Gastroesophageal sphincter (tissue), 4 donors: Measurements from ENCODE around the gene MKRN2. TPM values are rescaled to one million over a fixed set of nuclear protein-coding genes. Genes with fewer than 3 reads are reported as not detected.
"Not testable (repeated sequence)": the region's sequence is repeated elsewhere in the genome, so short reads cannot be mapped to it uniquely, and the experiment has no call there.

Source experiments
- ATAC-seq: fragments of 150-250 bp; one replicate; pipeline ENCODE4 v1.9.1; 2016; ENCODE audit warnings: mild to moderate bottlenecking, moderate library complexity
- H3K27ac ChIP-seq, 4 donors: fragments of 200-600 bp; sonication (generic) in 3 of 4; 1 replicate in 3 of 4; 2 replicates in 1 of 4; pipeline ENCODE4 v1.5.1; 2016 to 2019
- H3K27me3 ChIP-seq: fragments of 200-600 bp; sonication (generic); one replicate; pipeline ENCODE4 v1.5.1; 2019
- H3K36me3 ChIP-seq, 2 donors: fragments of 200-600 bp; sonication (generic); one replicate each; pipeline ENCODE4 v1.5.1; 2019; ENCODE audit warnings: control low read depth in 1 of 2
- H3K4me1 ChIP-seq, 3 donors: fragments of 200-600 bp; sonication (generic); 1 replicate in 2 of 3; 2 replicates in 1 of 3; pipeline ENCODE4 v1.5.1; 2016 to 2019; ENCODE audit warnings: control low read depth in 2 of 3
- H3K4me3 ChIP-seq, 2 donors: fragments of 200-600 bp; sonication (generic); one replicate each; pipeline ENCODE4 v1.5.1; 2019; ENCODE audit warnings: mild to moderate bottlenecking in 1 of 2, moderate library complexity in 1 of 2
- H3K9me3 ChIP-seq, 3 donors: fragments of 200-600 bp; sonication (generic); one replicate each; pipeline ENCODE4 v1.5.1; 2017 to 2019; ENCODE audit warnings: control low read depth in 2 of 3
- EP300 ChIP-seq: sonication (generic); formaldehyde crosslinking; IDR thresholded peaks from one replicate; pipeline ENCODE4 v1.6.1; 2017; ENCODE audit warnings: antibody characterized with exemption, mild to moderate bottlenecking
- POLR2A ChIP-seq, 2 donors: fragments of 450-650 bp; IDR thresholded peaks; one replicate each; pipeline ENCODE4 v1.6.1; 2017; ENCODE audit warnings: antibody characterized with exemption in 2 of 2, mild to moderate bottlenecking in 2 of 2, moderate library complexity in 1 of 2
- POLR2AphosphoS5 ChIP-seq: sonication (generic); formaldehyde crosslinking; IDR thresholded peaks from one replicate; pipeline ENCODE4 v1.6.1; 2017; ENCODE audit warnings: antibody characterized with exemption
- WGBS, 2 donors: methylation state at CpG; one replicate each; pipeline ENCODE4 v1.1.5; 2018; ENCODE audit warnings: low coverage in 1 of 2; 5-methylcytosine and 5-hydroxymethylcytosine counted together
- total RNA-seq, 4 donors: library from RNA; depleted of rRNA; stranded (reverse); fragments of >200 nt; gene quantifications; one replicate each; pipeline ENCODE4 v1.1.0, GENCODE V29; 2016
- TF ChIP-seq, protein P1 (sequence below), 4 experiments: fragments of 200-600 bp in 2 of 4; fragments of 450-650 bp in 2 of 4; sonication (generic) in 1 of 4; IDR thresholded peaks; one replicate each; pipeline ENCODE4 v1.5.1; 2017 to 2019; ENCODE audit warnings: antibody characterized with exemption in 4 of 4, mild to moderate bottlenecking in 2 of 4, moderate library complexity in 2 of 4

MKRN2 gene
- total RNA-seq, 4 donors from 2014 or later: 37.0 to 50.4 (median 38.3) TPM

DNA sequence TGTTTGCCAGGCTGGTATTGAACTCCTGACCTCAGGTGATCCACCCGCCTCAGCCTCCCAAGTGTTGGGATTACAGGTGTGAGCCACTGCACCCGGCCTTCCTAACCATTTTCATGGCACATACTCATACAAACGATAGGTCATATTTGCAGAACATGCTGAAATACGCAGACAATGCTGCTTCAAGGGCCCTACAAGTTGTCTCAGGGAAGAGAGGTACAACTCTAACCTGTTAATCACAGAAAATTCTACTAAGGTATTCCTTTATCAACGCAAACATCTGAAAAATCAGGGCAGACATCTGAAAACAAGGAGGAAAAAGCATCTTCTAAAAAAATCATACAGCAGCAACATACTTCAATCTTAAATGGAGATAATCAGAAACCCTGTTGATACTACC lies 67.2 kb downstream of the MKRN2 start:
- Histone ChIP-seq H3K4me1 (peaks cover 0 to 87% (median 3%) of the 10 kb centered on the region in 3 donors), H3K27me3 (no peaks in the 10 kb centered on the region), H3K4me3 (no peak overlapping the region), H3K9me3 (no peaks in the 10 kb centered on the region), H3K27ac (no peak overlapping the region), H3K36me3 (no peaks in the 10 kb centered on the region)
- no peak for ATAC-seq
- TF ChIP-seq POLR2A (IDR thresholded peaks at IDR 0.05) (no peak), EP300 (no peak)
- WGBS, 2 donors: 93 to 100% methylated on average over 2 to 4 of the region's 5 CpGs

DNA sequence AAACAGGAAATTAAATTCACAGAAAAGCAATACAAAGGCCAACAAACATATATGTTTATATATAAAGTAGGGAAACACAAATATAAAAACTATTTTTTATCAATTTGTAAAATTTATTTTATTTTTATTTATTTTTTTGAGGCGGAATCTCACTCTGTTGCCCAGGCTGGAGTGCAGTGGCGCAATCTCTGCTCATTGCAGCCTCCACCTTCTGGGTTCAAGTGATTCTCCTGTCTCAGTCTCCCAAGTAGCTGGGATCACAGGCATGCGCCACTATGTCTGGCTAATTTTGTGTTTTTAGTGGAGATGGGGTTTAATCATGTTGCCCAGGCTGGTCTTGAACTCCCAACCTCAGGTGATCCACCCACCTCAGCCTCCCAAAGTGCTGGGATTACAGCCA lies 68.1 kb downstream of the MKRN2 start:
- ATAC-seq, H3K27ac ChIP-seq, H3K4me3 ChIP-seq, H3K9me3 ChIP-seq, H3K36me3 ChIP-seq, H3K27me3 ChIP-seq: not testable (repeated sequence)
- H3K4me1 ChIP-seq: peaks cover 0 to 95% (median 8%) of the 10 kb centered on the region in 3 donors
- 81 to 95% methylated on average over 3 of the region's 3 CpGs for WGBS, 2 donors

DNA sequence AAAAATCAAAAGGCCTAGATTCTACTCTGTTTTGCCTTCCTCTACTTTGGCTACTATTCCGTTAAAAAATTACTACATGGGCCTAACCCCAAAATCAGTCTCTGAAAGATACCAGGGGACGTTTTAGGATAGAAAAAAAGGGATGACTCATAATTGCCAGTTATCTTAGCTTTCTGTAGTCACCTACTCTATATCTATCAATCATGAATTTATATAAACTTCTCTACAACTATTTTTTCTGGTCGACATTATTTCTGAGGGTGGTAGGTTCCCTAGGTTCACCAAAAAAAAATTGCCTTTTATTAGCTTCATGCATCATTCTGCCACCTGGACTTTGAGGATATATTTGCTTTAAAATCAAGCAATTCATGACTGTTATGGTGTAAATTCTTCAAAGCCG lies 70.5 kb downstream of the MKRN2 start:
- 20 to 28% methylated on average over 4 of the region's 4 CpGs for WGBS, 2 donors
- no peaks in the 10 kb centered on the region for H3K36me3 ChIP-seq
- no peaks in the 10 kb centered on the region for H3K27me3 ChIP-seq
- ATAC-seq: no peak
- no peak overlapping the region for H3K4me3 ChIP-seq
- H3K27ac ChIP-seq: no peak overlapping the region
- H3K4me1 ChIP-seq: peaks cover 0 to 93% (median 6%) of the 10 kb centered on the region in 3 donors
- TF ChIP-seq POLR2A (IDR thresholded peaks at IDR 0.05): no peak
- no peak for TF ChIP-seq POLR2AphosphoS5
- TF ChIP-seq, protein P1, sequence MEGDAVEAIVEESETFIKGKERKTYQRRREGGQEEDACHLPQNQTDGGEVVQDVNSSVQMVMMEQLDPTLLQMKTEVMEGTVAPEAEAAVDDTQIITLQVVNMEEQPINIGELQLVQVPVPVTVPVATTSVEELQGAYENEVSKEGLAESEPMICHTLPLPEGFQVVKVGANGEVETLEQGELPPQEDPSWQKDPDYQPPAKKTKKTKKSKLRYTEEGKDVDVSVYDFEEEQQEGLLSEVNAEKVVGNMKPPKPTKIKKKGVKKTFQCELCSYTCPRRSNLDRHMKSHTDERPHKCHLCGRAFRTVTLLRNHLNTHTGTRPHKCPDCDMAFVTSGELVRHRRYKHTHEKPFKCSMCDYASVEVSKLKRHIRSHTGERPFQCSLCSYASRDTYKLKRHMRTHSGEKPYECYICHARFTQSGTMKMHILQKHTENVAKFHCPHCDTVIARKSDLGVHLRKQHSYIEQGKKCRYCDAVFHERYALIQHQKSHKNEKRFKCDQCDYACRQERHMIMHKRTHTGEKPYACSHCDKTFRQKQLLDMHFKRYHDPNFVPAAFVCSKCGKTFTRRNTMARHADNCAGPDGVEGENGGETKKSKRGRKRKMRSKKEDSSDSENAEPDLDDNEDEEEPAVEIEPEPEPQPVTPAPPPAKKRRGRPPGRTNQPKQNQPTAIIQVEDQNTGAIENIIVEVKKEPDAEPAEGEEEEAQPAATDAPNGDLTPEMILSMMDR (IDR thresholded peaks at IDR 0.05): no peak
- TF ChIP-seq EP300: no peak
- H3K9me3 ChIP-seq: no peaks in the 10 kb centered on the region

DNA sequence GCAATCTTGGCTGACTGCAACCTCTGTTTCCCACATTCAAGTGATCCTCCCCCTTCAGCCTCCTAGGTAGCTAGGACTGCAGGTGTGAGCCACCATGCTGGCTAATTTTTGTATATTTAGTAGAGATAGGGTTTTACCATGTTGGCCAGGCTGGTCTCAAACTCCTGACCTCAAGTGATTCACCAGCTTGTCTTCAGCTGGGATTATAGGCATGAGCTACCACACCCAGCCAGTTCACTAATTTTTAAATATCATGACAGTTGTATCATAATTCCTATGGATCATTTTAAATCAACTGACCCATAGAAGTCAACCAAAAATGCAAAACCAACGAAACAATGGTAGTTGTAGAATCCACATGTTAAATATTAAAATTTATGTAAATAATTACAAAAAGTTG lies 71.9 kb downstream of the MKRN2 start:
- Histone ChIP-seq H3K36me3 (no peaks in the 10 kb centered on the region), H3K27ac (no peak overlapping the region), H3K4me1 (peaks cover 0 to 93% (median 6%) of the 10 kb centered on the region in 3 donors), H3K4me3 (no peak overlapping the region), H3K9me3 (no peaks in the 10 kb centered on the region), H3K27me3 (no peaks in the 10 kb centered on the region)
- ATAC-seq: no peak
- 88% methylated on average over 1 of the region's 1 CpG for WGBS, 2 donors
- no peak for TF ChIP-seq POLR2AphosphoS5
- TF ChIP-seq POLR2A (IDR thresholded peaks at IDR 0.05): no peak
- TF ChIP-seq EP300: no peak
- TF ChIP-seq, protein P1 (IDR thresholded peaks at IDR 0.05): no peak

DNA sequence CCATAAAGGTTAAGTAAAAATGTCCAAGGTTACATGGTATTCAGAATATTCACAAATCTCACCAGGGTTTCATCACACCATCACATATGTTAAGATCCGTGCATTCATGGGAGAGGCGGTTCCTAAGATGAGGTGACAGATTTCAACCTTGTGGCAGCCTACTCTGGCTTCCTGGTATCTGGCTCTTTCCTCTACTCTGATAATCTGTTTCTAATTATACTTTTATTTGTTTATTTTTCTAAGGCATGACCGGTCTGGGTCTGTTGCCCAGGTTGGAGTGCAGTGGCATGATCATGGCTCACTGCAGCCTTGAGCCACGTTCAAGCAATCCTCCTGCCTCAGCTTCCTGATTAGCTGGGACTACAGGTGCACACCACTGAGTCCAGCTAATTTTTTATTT lies 72.7 kb downstream of the MKRN2 start:
- Histone ChIP-seq H3K27me3 (no peaks in the 10 kb centered on the region), H3K4me1 (peaks cover 0 to 85% (median 6%) of the 10 kb centered on the region in 3 donors), H3K36me3 (no peaks in the 10 kb centered on the region), H3K9me3 (no peaks in the 10 kb centered on the region), H3K27ac (no peak overlapping the region), H3K4me3 (no peak overlapping the region)
- 36 to 51% methylated on average over 3 to 4 of the region's 4 CpGs for whole genome bisulfite sequencing, 2 donors
- TF ChIP-seq EP300 (no peak), POLR2A (IDR thresholded peaks at IDR 0.05) (no peak)
- TF ChIP-seq, protein P1 (IDR thresholded peaks at IDR 0.05): no peak
- ATAC-seq: no peak

DNA sequence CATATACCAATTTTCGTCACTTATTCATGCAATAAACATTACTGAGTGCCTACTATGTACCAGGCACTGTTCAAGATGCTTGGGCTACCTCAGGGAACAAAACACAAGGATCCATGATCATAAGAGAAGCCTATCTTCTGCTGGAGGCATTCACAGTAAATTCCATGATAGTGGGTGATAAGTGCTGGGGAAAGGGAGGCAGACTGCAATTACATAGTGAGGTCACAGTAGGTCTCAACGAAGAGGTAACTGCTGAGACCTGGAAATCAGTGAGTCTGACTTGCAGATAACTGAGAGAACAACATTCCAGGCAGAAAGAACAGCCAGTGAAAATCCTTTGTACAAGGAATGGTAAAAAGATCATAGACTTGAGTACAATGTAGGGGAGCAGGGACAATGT lies 73.4 kb downstream of the MKRN2 start:
- no peak overlapping the region for H3K27ac ChIP-seq
- no peaks in the 10 kb centered on the region for H3K9me3 ChIP-seq
- TF ChIP-seq POLR2A (IDR thresholded peaks at IDR 0.05) (no peak), EP300 (no peak)
- TF ChIP-seq, protein P1 (IDR thresholded peaks at IDR 0.05): no peak
- no peak for ATAC-seq
- WGBS, 2 donors: 61 to 83% methylated on average over 2 of the region's 2 CpGs
- no peak overlapping the region for H3K4me3 ChIP-seq
- no peaks in the 10 kb centered on the region for H3K36me3 ChIP-seq
- no peaks in the 10 kb centered on the region for H3K27me3 ChIP-seq
- peaks cover 0 to 78% (median 6%) of the 10 kb centered on the region in 3 donors for H3K4me1 ChIP-seq

DNA sequence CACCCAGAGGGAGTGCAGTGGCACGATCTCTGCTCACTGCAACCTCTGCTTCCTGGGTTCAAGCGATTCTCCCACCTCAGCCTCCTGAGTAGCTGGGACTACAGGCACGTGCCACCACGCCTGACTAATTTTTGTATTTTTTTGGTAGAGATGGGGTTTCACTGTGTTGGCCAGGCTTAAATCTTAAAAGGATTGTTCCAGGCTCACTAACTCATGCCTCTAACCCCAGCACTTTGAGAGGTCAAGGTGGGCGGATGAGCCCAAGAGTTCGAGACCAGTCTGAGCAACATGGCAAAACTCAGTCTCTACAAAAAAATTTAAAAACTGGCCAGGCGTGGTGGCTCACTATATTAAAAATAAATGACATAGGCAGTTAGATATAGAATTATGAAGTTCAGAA lies 74.0 kb downstream of the MKRN2 start:
- H3K4me1 ChIP-seq: peaks cover 0 to 72% (median 6%) of the 10 kb centered on the region in 3 donors
- H3K9me3 ChIP-seq, ATAC-seq, H3K27me3 ChIP-seq, H3K36me3 ChIP-seq, H3K4me3 ChIP-seq, H3K27ac ChIP-seq: not testable (repeated sequence)
- 95 to 100% methylated on average over 5 to 6 of the region's 7 CpGs for WGBS, 2 donors
